Keratinocyte (primary cell): ENCODE results near the gene ASCC3. TPM values are rescaled to one million over a fixed set of nuclear protein-coding genes. Genes with fewer than 3 reads are reported as not detected.

ENCODE experiments used
- DNase-seq: peaks from one replicate; pipeline ENCODE4 v3.0.0-alpha.2; 2011; ENCODE audit warnings: low read depth, missing footprints, low spot score
- FAIRE-seq: peaks from 2 replicates; lab custom pipeline; 2011; peaks lifted over from hg19 to GRCh38; lab: Jason Lieb, UNC
- H2AFZ ChIP-seq: 2 replicates; pipeline ENCODE4 v1.6.0; 2012; ENCODE audit warnings: low read length, control low read depth, inconsistent platforms; ENCODE audit not compliant: control insufficient read depth
- H3K27ac ChIP-seq: 2 replicates; pipeline ENCODE4 v1.5.1; 2011; ENCODE audit warnings: low read length; ENCODE audit not compliant: control insufficient read depth, insufficient read depth
- H3K27me3 ChIP-seq: 3 replicates; pipeline ENCODE4 v1.6.0; 2011; ENCODE audit warnings: low read length; ENCODE audit not compliant: control insufficient read depth, insufficient read depth; ENCODE audit errors: extremely low read depth
- H3K36me3 ChIP-seq, 2 experiments: 2 replicates in 1 of 2; 3 replicates in 1 of 2; pipeline ENCODE4 v1.5.1; 2011; ENCODE audit warnings: low read length in 2 of 2, mild to moderate bottlenecking in 1 of 2; ENCODE audit not compliant: control insufficient read depth in 2 of 2, insufficient read depth in 2 of 2; ENCODE audit errors: extremely low read depth in 1 of 2
- H3K4me1 ChIP-seq: 3 replicates; pipeline ENCODE4 v1.5.1; 2011; ENCODE audit warnings: low read length; ENCODE audit not compliant: control insufficient read depth, insufficient read depth; ENCODE audit errors: extremely low read depth
- H3K4me2 ChIP-seq: 3 replicates; pipeline ENCODE4 v1.6.0; 2011; ENCODE audit warnings: low read depth, low read length; ENCODE audit not compliant: control insufficient read depth, insufficient read depth; ENCODE audit errors: extremely low read depth
- H3K4me3 ChIP-seq, 3 experiments: fragments of 200-600 bp in 1 of 3; sonication (generic) in 1 of 3; 2 replicates in 2 of 3; 3 replicates in 1 of 3; pipeline ENCODE4 v1.5.1; 2011 to 2016; ENCODE audit warnings: low read length in 3 of 3, mild to moderate bottlenecking in 3 of 3, control low read depth in 2 of 3, inconsistent platforms in 1 of 3, low read depth in 1 of 3, mixed read lengths in 1 of 3, mixed run types in 1 of 3, moderate library complexity in 1 of 3; ENCODE audit not compliant: control insufficient read depth in 2 of 3, insufficient read depth in 2 of 3; ENCODE audit errors: extremely low read depth in 1 of 3
- H3K79me2 ChIP-seq: 2 replicates; pipeline ENCODE4 v1.6.0; 2012; ENCODE audit warnings: low read length; ENCODE audit not compliant: control insufficient read depth, insufficient read depth
- H3K9ac ChIP-seq: 3 replicates; pipeline ENCODE4 v1.6.0; 2011; ENCODE audit warnings: low read length; ENCODE audit not compliant: control insufficient read depth, insufficient read depth; ENCODE audit errors: extremely low read depth
- H3K9me1 ChIP-seq: 3 replicates; pipeline ENCODE4 v1.6.0; 2011; ENCODE audit warnings: low read length; ENCODE audit not compliant: control insufficient read depth, insufficient read depth; ENCODE audit errors: extremely low read depth
- H3K9me3 ChIP-seq: 2 replicates; pipeline ENCODE4 v1.5.1; 2012; ENCODE audit warnings: low read depth, low read length; ENCODE audit not compliant: control insufficient read depth
- H4K20me1 ChIP-seq: 3 replicates; pipeline ENCODE4 v1.6.0; 2011; ENCODE audit warnings: low read length; ENCODE audit not compliant: control insufficient read depth, insufficient read depth; ENCODE audit errors: extremely low read depth
- EZH2 ChIP-seq: IDR thresholded peaks from one replicate; pipeline ENCODE4 v1.6.1; 2012; ENCODE audit warnings: inconsistent platforms, mild to moderate bottlenecking, low read length, moderate library complexity
- dilution Hi-C: fragments of 300-500 bp; cut with MboI; formaldehyde crosslinking; loops from one replicate; pipeline ENCODE4 v1.7.0; 2020; ENCODE audit warnings: low sequenced_read_pairs; ENCODE audit not compliant: extremely low pct_ligation_motif_present
- polyA plus RNA-seq, 5 experiments: library from polyadenylated mRNA; depleted of rRNA in 3 of 5; stranded (reverse) in 3 of 5; stranded (forward) in 1 of 5; unstranded in 1 of 5; fragments of >200 nt; gene quantifications; 1 replicate in 1 of 5; 2 replicates in 3 of 5; 3 replicates in 1 of 5; pipeline versions ENCODE4 v1.2.1 to v1.2.3, GENCODE V29; 2011 to 2012; ENCODE audit warnings: missing spikeins in 2 of 5, low read depth in 1 of 5, low replicate concordance in 1 of 5
- TF ChIP-seq, protein P1 (sequence below), 3 experiments: IDR thresholded peaks in 1 of 3; conservative IDR thresholded peaks in 1 of 3; optimal IDR thresholded peaks in 1 of 3; 2 replicates in 2 of 3; 3 replicates in 1 of 3; pipeline versions ENCODE3 to v1.5.1; 2011; ENCODE audit warnings: low read length in 3 of 3, mild to moderate bottlenecking in 3 of 3, moderate library complexity in 2 of 3, control low read depth in 1 of 3, inconsistent platforms in 1 of 3; ENCODE audit not compliant: insufficient read depth in 2 of 3; ENCODE audit errors: extremely low read depth in 1 of 3

Gene ASCC3
- polyA plus RNA-seq, 1 donor (not counting 4 experiments of a cell fraction or from before 2014, with no cell fraction given) = 58.6 TPM

DNA sequence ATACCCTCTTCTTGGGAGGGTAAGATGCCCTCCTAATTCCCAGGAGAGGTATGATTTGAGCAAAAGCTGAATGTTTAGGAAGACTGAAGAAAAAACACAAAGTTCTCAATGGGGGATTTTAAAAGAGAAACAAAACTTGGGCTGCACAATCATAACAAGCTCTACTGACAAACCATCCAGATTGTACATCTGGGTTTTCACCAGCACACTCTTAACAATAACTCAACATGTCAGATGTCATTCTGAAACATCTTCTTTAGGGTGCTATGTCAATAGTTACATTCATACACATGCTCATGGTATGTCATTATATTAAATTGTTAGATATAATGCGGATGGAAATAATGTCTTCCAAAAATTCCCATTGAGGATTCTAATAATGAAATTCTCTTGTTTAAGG is 95.1 kb downstream of the ASCC3 start:
- Histone ChIP-seq H3K9me1 (no peaks in the 10 kb centered on the region), H3K27ac (no peak overlapping the region)
- dilution Hi-C loops = no loop called here

DNA sequence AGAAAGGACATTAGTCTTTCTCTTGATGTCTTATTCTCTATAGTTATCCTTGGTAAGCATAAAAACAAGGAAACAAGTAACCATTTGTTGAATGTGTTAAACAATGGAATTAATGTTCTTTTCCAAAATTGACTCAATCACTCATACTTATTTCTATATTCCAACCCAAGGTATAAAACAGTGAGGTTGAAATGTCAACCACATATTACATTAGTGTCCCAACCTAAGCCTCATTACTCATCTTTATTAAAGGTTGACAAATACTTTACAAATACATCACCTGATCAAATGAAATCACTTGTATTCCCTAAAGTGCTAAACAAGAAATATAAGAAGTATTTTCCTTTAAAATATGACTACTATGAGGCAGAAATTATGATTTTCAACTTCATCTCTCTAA is 100.5 kb downstream of the ASCC3 start:
- no peak overlapping the region for H2AFZ ChIP-seq
- no peak overlapping the region for H3K4me3 ChIP-seq
- no peaks in the 10 kb centered on the region for H3K4me1 ChIP-seq
- DNase-seq = no peak
- no peak overlapping the region for H3K4me2 ChIP-seq
- TF ChIP-seq EZH2 = no peak
- TF ChIP-seq, protein P1, sequence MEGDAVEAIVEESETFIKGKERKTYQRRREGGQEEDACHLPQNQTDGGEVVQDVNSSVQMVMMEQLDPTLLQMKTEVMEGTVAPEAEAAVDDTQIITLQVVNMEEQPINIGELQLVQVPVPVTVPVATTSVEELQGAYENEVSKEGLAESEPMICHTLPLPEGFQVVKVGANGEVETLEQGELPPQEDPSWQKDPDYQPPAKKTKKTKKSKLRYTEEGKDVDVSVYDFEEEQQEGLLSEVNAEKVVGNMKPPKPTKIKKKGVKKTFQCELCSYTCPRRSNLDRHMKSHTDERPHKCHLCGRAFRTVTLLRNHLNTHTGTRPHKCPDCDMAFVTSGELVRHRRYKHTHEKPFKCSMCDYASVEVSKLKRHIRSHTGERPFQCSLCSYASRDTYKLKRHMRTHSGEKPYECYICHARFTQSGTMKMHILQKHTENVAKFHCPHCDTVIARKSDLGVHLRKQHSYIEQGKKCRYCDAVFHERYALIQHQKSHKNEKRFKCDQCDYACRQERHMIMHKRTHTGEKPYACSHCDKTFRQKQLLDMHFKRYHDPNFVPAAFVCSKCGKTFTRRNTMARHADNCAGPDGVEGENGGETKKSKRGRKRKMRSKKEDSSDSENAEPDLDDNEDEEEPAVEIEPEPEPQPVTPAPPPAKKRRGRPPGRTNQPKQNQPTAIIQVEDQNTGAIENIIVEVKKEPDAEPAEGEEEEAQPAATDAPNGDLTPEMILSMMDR (optimal IDR thresholded peaks at IDR 0.05 in 1 of 3, IDR thresholded peaks at IDR 0.05 in 1 of 3, conservative IDR thresholded peaks at IDR 0.05 in 1 of 3; ENCODE audit: extremely low read depth in 1 of 3, insufficient read depth in 2 of 3, low read length in 3 of 3) = no peak
- no peaks in the 10 kb centered on the region for H4K20me1 ChIP-seq
- dilution Hi-C loops = no loop called here
- H3K9me3 ChIP-seq = no peaks in the 10 kb centered on the region
- no peaks in the 10 kb centered on the region for H3K79me2 ChIP-seq
- H3K27ac ChIP-seq = no peak overlapping the region
- no peaks in the 10 kb centered on the region for H3K27me3 ChIP-seq
- no peaks in the 10 kb centered on the region for H3K9me1 ChIP-seq
- H3K36me3 ChIP-seq = no peaks in the 10 kb centered on the region
- FAIRE-seq = no peak
- no peak overlapping the region for H3K9ac ChIP-seq

More for the DNA sequence above, 95.1 kb downstream of the ASCC3 start:
- Histone ChIP-seq H3K4me3 (no peak overlapping the region), H3K9ac (no peak overlapping the region), H3K4me1 (no peaks in the 10 kb centered on the region), H3K4me2 (no peak overlapping the region), H4K20me1 (no peaks in the 10 kb centered on the region), H3K79me2 (no peaks in the 10 kb centered on the region), H2AFZ (no peak overlapping the region), H3K27me3 (no peaks in the 10 kb centered on the region), H3K9me3 (no peaks in the 10 kb centered on the region), H3K36me3 (no peaks in the 10 kb centered on the region)
- TF ChIP-seq, protein P1 (optimal IDR thresholded peaks at IDR 0.05 in 1 of 3, IDR thresholded peaks at IDR 0.05 in 1 of 3, conservative IDR thresholded peaks at IDR 0.05 in 1 of 3; ENCODE audit: extremely low read depth in 1 of 3, insufficient read depth in 2 of 3, low read length in 3 of 3) = no peak
- TF ChIP-seq EZH2 = no peak
- DNase-seq = no peak
- no peak for FAIRE-seq
